ENCODE data around the gene PALLD.

The PALLD gene

DNA sequence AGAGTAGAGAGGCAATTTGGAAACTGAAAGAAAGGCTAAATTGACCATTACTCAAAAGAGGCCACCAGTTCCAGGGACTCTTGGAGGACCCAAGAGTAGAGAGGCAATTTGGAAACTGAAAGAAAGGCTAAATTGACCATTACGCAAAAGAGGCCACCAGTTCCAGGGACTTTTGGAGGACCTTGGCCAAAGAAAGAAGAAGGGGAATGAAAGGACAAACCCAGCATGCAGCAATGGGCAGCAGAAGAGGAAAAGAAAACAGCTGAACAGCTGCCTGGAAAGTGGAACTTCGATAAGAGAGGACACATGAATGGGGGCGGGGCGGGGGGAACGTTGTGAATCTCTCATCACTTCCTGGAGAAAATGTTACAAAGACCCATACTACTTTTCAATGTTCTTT is 80.8 kb downstream of the PALLD start:
- no peak for DNase-seq (ENCODE audit: low read depth)

DNA sequence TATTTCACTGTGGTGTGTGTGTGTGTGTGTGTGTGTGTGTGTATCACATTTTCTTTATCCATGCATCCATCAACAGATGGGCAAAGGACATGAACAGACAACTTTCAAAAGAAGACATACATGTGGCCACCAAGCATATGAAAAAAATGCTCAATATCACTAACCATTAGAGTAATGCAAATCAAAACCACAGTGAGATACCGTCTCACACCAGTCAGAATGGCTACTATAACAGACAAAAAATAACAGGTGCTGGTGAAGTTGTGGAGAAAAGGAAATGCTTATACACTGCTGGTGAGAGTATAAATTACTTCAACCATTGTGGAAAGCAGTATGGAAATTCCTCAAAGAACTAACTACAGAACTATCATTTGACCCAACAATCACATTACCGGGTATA is 83.4 kb downstream of the PALLD start:
- no peak for DNase-seq (ENCODE audit: low read depth)
- TF ChIP-seq, protein P1, sequence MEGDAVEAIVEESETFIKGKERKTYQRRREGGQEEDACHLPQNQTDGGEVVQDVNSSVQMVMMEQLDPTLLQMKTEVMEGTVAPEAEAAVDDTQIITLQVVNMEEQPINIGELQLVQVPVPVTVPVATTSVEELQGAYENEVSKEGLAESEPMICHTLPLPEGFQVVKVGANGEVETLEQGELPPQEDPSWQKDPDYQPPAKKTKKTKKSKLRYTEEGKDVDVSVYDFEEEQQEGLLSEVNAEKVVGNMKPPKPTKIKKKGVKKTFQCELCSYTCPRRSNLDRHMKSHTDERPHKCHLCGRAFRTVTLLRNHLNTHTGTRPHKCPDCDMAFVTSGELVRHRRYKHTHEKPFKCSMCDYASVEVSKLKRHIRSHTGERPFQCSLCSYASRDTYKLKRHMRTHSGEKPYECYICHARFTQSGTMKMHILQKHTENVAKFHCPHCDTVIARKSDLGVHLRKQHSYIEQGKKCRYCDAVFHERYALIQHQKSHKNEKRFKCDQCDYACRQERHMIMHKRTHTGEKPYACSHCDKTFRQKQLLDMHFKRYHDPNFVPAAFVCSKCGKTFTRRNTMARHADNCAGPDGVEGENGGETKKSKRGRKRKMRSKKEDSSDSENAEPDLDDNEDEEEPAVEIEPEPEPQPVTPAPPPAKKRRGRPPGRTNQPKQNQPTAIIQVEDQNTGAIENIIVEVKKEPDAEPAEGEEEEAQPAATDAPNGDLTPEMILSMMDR (IDR thresholded peaks at IDR 0.05; ENCODE audit: control insufficient read depth, insufficient read depth, low read depth, low read length, missing control alignments): no peak
- H3K4me3 ChIP-seq (ENCODE audit: control insufficient read depth, low read depth, low read length): no peak overlapping the region

More for the DNA sequence above, 80.8 kb downstream of the PALLD start:
- no peak overlapping the region for H3K4me3 ChIP-seq (ENCODE audit: control insufficient read depth, low read depth, low read length)
- TF ChIP-seq, protein P1 (IDR thresholded peaks at IDR 0.05; ENCODE audit: control insufficient read depth, insufficient read depth, low read depth, low read length, missing control alignments): no peak

DNA sequence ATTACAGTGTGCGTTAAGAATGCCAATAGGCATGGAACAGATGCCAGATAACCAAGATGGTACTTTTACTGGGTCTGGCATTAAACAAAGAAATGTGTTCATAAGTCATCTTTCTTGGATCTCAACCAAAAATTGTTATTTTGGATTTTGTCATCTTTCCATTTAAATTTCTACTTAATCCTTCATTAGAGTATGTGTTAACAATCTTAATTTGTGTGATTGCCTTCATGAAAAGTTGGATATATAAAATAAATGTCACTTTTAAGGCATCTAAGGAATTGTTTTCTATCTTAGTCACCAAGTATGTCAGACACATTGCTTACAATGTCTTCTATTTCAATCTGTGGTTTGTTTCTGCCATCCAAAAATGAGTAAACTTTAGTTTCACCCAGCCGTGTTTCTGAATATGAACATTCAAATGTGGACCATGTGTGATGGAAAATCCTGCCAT is 87.5 kb downstream of the PALLD start:
- peak; percentile 29 for DNase-seq (ENCODE audit: low read depth)
- no peak overlapping the region for H3K4me3 ChIP-seq (ENCODE audit: control insufficient read depth, low read depth, low read length)
- TF ChIP-seq, protein P1 (IDR thresholded peaks at IDR 0.05; ENCODE audit: control insufficient read depth, insufficient read depth, low read depth, low read length, missing control alignments): no peak

DNA sequence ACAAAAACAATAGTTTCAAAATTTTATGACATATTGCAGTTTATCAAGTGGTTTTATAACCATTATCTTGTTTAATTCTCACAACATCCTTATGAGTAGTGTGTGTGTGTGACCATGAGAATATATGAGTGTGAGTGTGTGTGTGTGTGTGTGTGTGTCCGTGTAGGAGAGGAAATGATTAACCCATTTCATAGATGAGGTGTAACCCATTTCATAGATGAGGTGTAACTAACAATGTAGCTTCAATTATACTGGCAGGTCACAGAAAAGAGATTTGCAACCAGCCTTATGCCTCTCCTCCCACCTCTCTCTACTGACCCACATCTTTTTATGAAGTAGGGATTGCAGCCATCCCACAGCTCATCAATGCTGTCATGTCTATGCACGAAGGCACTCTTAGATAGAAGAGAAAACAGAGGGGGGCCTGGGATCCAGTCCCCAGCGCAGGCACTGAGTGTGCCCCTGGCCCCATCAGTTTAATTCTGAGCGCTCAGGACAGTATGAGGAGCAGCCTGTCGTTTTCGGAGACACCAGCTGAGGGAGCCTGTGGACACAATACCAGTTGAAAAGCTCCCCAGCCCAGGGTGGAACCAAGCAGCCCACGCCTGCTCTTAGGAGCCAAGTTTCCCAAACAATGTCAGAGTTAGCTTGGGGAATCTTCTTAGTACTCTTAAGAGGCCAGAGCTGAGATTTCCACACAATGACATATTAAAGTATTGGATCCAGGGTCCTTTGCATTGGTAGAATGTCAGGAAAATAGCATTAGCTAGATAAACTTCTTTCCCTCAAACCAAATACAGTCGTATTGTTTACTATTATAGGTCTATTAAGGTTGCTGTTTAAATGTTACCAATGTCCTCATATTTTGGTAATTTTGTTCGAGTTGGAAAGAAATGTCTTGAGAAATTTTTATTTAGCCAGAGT is 88.6 kb downstream of the PALLD start:
- peak; percentile 47 for DNase-seq (ENCODE audit: low read depth)
- TF ChIP-seq, protein P1 (IDR thresholded peaks at IDR 0.05; ENCODE audit: control insufficient read depth, insufficient read depth, low read depth, low read length, missing control alignments): peak; percentile 81
- no peak overlapping the region for H3K4me3 ChIP-seq (ENCODE audit: control insufficient read depth, low read depth, low read length)

DNA sequence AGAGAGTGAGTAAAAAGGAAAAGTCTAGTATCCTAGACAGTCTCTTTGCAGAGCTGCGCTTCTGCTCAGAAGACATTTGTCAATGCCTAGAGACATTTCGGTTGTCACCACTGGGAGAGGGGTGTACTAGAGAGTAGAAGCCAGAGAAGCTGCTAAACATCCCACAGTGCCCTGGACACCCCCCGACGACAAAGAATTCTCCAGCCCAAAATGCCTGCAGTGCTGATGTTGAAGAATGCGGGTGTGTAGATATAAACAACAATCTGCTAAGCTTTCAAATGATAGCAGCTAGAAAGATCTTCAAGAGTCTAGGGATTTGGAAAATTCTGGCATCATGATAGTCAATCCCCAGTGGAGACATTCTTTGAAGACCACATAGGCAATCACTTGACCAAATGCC is 90.1 kb downstream of the PALLD start:
- DNase-seq (ENCODE audit: low read depth): no peak
- H3K4me3 ChIP-seq (ENCODE audit: control insufficient read depth, low read depth, low read length): no peak overlapping the region
- TF ChIP-seq, protein P1 (IDR thresholded peaks at IDR 0.05; ENCODE audit: control insufficient read depth, insufficient read depth, low read depth, low read length, missing control alignments): no peak

DNA sequence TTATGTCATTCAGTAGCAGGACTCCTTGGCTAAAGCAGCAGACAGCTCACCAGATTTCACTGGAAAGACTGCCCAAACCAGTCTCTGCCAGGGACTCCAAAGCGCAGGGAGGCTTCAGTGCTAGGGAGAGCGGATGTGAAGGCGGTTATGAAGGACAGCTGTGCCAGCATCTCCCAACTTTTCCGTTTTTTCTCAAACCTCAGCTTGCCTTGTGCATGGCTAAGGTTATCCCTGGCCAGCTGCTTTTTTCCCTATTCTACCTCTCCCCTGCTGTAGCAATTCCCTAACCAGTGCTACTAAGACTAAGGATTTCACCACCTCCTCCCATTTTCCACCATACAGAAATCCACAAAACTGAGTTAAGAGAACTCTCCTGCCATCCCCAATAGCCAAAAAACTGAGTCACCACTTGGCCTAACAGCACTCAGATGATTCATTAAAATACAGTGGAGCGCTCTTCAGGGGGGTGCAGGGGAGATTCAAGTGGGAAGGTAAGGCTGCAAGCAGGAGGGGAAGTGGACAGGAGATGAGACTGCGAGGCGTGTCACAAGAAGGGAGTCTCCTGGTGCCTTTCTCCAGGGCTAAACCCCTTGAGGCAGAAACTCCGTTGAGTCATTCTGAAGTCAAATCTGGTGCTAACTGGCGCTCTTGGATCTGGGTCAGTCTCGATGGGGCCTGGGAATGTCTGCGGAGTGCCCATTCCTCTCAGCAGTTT is 90.7 kb downstream of the PALLD start:
- peak; percentile 63 for DNase-seq (ENCODE audit: low read depth)
- no peak overlapping the region for H3K4me3 ChIP-seq (ENCODE audit: control insufficient read depth, low read depth, low read length)
- TF ChIP-seq, protein P1 (IDR thresholded peaks at IDR 0.05; ENCODE audit: control insufficient read depth, insufficient read depth, low read depth, low read length, missing control alignments): no peak
